HG03025 (cell line): ENCODE measurements around the gene SLC6A2.

ENCODE experiments used
- ATAC-seq: cut with Tn5 transposase; IDR thresholded peaks from one replicate; pipeline ENCODE4 v1.9.1; 2021; ENCODE audit warnings: mild to moderate bottlenecking, moderate library complexity; ENCODE audit not compliant: unreplicated experiment, low FRiP score

The SLC6A2 gene

DNA sequence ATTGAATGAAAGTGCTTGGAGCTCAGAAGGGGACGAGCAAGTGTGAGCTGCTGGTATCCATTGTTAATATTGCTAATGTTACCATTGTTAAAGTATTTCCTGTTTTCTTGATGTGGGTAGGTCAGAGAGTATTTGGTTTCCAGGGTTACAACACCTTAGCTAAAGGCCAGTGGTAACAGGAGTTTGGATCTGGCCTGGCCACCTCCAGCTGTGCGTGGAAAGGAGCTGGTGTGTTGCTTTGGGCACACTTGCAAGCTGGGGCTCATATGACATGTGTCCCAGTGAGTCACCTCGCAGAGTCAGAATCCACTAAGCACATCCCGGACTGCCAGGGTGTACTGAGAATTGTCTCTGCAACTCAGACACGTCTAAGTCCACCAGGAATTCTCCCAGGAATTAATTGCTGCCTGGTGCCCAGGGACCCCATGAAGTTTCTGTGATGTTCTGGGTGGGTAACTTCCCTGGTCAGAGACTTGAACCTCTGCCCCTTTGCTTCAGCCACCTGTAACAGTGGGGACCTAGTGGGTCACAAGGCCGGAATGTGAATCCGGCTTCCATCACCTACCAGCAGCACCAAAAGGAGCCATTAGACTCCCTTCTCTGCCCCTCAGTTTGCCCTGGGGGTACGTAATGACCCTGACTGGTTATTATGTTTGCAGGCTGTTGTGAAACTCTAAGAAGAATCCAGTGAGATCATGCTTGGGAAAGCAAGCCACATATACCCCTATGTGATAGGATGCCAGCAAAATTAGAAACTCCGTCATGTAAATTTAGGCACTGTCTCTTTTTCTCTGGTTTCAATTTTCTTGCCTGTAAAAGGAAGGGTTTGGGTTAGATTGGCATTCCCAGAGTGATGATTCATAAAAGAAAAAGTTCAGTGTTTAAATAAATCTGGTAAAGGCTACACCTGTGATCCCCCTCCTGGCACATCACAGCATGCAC, 12.8 kb downstream of the SLC6A2 start:
- no peak for ATAC-seq

DNA sequence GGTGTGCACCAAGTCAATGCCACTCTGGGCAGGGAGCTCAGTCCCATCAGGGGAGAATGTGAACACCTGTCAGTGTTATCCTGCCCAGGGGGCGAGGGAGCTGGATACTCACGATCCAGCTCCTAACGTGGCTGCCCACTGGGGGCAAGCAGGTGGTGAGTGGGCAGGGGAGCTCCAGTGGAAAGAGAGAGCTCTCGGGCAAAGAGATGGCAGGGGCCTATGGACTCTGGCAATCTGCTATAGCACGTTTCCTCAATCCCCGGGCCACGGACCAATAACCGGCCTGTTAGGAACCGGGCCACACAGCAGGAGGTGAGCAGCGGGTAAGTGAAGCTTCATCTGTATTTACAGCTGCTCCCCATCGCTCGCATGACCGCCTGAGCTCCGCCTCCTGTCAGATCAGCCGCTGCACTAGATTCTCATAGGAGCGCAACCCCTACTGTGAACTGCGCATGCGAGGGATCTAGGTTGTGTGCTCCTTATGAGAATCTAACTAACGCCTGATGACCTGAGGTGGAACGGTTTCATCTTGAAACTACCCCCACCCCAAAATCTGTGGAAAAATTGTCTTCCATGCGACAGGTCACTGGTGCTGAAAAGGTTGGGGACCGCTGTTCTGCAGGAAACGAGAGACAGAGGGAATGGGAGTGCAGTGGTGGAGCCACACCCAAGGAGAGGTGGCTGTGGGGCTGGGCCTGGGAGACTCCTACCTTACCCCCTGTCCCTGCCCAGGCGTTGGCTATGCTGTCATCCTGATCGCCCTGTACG, 15.6 kb downstream of the SLC6A2 start:
- ATAC-seq = no peak

DNA sequence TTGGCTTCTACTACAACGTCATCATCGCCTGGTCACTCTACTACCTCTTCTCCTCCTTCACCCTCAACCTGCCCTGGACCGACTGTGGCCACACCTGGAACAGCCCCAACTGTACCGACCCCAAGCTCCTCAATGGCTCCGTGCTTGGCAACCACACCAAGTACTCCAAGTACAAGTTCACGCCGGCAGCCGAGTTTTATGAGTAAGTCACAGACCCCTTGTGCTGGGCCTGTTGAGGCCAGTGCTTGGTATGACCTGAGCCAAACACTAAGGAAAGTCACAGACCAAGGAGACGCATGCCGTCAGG, 16.1 kb downstream of the SLC6A2 start:
- no peak for ATAC-seq

DNA sequence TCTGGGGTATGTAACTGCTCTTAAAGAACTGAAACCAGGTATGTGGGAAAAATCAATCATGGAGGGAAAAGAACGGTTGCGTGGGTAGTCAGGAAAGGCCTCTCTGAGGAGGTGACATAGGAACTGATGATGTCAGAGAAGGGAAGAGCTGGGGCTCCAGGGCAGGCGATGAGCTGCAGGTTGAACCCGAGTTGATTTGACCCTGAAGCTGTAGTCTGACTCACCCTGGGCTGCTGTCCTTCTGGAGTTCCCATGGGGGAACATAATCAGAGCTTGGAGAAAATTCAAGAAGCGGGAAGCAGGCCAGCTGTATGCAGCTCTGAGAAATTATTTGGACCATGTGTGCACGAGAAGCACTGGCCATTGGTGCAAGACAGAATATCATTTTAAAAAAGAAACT, 16.7 kb downstream of the SLC6A2 start:
- no peak for ATAC-seq

DNA sequence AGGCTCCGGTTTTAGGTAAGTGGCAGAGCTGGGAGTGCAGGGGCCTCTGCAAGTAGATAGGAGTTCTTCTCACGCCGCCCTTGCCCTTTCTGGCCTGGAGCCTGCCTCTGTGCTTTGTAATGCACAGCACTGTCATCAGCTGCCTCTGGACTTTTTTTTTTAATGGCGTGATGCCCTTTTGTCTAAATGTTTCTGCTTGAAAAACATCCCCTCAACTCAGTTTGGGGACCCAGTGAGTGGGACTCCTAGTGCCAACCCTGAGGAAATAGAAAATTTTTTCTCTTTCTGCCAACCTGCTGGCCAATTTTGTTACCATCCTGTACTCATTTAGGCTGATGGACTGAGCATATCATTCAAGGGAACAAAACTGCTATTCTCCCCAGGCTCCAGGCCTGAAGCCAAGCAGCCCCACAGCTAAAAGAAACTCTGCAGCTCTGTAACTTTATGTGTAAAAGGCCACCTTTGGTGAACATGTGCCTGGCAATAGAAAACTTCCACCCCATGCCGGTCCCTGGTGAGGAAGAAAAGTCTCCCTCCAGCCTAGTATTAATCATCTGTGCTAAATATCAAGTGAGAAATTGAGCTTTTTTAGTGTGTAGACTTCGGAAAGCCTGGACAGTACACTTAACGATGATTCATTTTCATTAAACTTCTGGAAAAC, 22.5 kb downstream of the SLC6A2 start:
- no peak for ATAC-seq

DNA sequence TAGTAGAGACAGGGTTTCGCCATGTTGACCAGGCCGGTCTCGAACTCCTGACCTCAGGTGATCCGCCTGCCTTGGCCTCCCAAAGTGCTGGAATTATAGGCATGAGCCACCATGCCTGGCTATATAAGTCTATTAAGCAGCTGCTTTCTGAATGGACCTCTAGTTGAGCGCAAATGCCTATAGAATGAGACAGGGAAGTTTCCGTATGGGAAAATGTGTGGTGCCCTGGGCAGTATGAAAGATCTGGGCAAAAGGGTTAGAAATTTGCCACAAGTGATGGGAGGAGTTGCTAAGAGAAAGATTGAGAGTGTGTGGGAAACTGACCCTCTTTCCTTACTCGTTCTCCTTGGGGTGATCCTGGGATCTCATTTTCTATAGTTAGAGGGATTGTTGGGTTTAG, 26.3 kb downstream of the SLC6A2 start:
- ATAC-seq = no peak

DNA sequence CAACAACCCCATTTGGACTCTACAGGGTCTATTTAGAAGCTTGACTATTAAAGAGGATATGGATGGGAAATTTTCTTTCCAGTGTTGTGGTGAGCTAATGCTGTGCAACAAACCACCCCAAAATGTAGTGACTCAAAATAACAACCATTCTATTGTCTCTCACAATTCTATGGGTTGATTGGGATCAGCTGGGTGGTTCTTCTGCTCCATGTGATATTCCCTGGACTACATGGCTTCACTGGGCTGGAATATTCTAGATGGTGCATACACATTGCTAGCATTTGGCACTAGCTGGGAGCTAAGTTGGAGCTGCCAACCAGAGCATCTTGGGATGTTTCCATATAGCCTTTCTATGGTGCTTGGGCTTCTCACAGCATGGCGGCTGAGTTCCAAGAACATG, 30.2 kb downstream of the SLC6A2 start:
- ATAC-seq = no peak

DNA sequence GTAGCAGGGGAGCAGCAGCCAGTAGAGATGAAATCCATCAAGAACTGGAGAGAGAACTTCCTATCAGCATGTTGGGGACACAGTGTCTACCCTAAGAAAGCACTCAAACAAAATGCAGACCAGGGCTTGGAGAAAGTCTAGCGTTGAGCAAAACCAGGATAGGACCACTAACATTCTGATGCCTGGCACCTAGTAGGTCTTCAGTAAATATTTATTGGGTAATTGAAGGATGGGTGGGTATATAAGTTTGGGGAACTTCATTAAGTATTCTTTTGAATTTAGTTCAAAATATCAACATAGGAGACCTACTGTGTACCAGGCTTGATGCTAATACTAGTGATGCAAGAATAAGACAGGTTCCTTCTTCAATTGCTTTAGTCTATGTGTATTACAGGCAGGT, 30.9 kb downstream of the SLC6A2 start:
- ATAC-seq = no peak

DNA sequence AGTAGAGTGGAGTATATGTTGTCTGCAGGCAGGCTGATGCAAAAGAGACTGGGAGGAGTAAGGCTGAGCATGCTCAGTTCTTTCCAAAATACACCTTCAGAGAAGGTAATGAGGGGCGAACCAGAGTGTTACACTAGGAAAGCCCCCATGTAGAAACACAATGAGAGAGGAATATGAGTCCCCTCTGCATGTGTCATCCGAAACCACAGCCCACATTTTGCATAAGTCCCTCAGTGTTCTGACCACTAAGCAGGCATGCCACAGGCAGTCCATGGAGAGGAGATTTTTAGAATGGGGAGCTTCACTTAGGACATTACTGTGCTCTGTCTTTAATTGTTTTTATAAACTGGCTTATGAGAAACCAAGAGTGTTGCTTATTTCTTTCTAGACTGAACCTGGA, 32.0 kb downstream of the SLC6A2 start:
- no peak for ATAC-seq

DNA sequence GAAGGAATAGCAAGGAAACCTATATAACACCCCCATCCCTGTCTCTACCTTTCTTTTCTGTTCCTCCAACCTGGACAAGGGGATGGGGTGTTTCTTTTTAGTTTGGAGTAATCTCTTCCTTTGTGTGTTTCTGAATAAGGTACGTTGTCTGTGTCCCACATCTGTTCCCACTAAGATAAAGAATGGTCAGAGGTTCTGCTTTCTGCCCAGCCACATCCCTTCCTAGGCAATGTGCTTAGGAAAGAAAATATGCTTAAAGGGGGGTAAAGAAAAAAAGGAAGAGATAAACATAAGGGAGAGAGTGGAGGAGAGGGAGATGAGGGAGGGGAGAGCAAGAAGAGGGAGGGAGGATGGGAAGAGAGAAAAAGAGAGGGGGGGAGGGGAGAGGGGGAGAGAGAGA, 35.1 kb downstream of the SLC6A2 start:
- ATAC-seq = no peak

DNA sequence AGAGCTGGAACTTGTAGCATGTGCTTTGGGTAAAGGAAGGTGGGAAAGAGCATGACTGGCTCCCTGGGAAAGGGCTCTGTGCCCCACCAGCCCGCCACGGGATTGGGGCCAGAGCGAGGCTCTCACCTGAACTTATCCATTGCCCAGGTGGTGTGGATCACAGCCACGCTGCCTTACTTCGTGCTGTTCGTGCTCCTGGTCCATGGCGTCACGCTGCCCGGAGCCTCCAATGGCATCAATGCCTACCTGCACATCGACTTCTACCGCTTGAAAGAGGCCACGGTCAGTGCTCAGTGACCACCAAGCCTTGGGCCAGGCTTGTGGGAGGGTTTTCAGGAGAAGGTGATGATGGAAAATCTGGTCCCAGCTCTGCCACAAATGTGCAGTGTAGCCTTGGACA, 36.0 kb downstream of the SLC6A2 start:
- no peak for ATAC-seq

DNA sequence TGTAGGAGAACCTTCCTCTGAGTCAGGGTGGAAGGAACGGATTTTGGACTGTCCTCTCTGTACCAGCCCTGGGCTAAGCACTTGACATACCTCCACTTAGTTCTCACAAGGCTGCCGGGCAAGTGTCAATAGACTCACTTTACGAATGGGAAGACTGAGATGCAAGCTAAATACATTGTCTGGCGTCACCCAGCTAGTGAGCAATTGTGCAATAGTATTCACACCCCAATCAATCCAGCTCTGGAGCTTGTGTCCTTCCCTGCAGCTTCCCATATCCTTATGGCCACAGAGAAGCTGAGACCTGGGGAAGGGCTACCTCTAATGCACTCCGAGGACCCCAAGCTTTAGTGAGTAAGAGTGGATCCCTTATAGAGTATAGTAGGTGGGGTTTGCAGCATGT, 39.8 kb downstream of the SLC6A2 start:
- no peak for ATAC-seq

DNA sequence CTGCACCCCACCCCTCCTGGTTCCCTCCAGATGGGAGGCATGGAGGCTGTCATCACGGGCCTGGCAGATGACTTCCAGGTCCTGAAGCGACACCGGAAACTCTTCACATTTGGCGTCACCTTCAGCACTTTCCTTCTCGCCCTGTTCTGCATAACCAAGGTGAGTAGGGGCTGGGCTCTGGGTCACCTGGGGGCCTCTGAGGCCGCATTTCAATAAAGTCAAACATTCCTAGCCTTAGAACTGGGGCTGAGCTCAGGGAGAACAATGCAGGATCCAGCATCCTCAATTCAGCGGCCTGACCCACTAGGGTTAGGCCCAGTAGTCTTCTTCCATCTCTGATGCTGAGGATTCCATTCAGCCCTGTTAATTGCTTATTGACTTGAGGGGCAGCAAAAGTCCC, 42.1 kb downstream of the SLC6A2 start:
- no peak for ATAC-seq

DNA sequence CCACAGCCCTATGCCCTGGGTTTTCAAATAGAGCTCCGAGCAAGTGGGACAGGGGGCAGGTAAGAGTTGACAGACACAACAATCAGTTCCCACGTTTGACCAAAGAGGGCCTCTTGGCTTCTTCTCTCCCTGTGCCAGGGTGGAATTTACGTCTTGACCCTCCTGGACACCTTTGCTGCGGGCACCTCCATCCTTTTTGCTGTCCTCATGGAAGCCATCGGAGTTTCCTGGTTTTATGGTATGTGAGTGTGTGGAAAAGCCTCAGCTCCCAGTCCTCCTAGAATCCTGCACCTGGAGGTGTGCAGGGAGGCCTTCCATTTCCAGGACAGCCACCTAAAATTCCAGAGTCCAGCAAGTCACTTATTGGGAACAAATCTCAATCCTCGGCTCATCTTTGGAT, 42.5 kb downstream of the SLC6A2 start:
- ATAC-seq = no peak

DNA sequence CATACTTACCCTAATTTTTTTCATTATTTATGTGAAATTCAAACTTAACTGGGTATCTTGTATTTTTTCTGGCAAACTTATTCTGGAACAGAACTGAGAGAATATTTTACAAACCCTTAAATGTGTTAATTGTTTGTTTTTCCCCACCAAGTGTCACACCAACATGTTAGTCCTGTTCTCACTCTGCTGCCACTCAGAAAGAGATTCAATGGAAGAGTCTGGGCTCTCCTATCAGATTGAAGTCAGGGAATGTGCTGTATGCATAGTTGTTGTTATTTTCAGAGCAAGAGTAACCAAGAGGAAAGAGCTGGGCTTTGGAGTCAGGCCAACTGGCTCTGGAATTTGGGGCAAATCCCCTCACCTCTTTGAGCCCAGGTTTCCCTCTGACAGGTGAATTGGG, 43.2 kb downstream of the SLC6A2 start:
- no peak for ATAC-seq

DNA sequence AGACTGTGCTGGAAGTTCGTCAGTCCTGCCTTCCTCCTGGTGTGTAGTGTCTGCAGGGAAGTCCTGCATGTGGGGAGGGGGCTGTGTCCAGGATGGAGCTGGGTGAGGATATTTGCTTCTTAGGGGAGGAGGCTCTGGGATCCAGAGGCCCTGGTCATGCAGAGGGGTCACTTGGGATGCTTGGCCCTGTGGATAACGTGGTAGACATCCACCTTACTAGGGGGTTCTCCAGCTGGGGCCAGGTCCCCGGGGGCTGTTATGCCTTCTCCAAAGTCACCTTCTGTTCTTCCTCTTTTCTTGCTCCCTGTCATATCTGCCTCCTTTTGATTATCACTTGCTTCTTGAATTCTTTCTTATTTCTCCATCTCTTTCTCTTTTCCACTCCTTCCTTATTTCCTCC, 43.8 kb downstream of the SLC6A2 start:
- no peak for ATAC-seq

DNA sequence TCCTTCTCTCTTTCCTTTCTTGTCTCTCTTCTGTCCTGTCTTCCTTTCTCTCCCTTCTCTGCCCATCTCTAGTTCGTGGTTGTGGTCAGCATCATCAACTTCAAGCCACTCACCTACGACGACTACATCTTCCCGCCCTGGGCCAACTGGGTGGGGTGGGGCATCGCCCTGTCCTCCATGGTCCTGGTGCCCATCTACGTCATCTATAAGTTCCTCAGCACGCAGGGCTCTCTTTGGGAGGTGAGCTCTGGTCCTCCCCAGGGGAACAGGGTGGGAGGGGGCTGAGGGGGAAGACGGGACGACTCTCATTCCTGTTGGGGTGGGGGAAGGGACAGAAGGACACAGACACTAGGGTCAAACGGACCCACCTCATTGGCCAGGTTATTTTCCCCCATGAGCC, 44.3 kb downstream of the SLC6A2 start:
- no peak for ATAC-seq

DNA sequence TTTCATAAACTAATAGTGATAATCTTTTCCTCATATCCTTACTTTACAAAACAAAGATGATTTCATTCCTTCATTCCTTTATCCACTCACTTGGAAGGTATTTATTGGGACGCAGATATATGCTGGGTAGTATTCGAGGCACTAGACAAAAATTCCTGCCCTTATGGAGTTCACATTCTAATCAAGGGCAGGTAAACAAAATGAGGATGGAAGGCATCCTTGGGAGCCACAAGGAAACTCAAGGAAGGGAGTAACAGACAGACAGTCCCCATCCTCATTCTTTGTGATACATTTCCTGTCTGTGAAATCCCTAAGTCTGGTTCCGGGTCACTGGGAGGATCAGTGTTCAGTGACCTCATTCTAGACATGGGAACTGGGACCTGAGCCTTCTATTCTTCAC, 45.2 kb downstream of the SLC6A2 start:
- ATAC-seq = no peak

DNA sequence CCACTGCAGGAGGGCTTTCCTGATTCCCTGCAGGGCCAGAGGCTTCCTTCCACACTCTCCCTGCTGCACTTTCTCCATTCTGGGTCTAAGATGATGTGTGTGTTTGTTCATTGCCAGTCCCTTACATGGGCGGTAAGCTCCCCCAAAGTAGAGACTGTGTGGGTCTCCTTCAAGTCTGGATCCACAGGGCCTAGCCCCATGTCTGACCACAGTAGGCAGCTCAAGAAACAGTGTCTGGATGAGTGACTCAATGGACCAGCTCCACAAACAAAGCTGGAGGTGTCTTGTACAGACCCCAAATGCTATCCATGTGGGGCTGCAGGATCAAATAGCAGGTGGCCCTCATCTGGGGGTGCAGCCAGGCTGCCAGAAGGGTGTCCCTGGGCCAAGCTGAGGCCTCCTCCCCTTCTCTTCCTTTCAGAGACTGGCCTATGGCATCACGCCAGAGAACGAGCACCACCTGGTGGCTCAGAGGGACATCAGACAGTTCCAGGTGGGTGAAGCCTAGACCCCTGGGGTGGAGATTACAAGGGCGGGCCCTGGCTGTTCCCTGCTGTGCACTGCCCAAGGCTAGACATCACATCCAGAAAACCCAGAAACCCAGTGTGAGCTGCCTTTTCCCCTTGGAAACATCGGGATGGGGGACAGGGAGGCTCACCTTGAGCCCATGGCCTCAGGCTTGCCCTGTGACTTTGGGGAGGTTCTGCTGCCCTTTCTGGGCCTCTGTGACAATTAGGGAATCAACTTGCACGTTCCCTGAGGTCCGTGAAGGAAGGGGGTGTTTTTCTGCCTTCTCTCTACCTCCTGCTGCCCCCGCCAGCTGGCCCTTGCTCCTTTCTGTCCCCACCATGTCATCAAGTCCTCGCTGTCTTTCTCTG, 45.9 kb downstream of the SLC6A2 start:
- ATAC-seq = no peak
